ENCODE data around the gene PNMA8B. TPM values are rescaled to one million over a fixed set of nuclear protein-coding genes. Genes with fewer than 3 reads are reported as not detected.
A peak's percentile ranks its signal among the peaks of the same experiment; 100 is the strongest.

Gene PNMA8B
- total RNA-seq, 1 experiment from 2014 or later = not detected

DNA sequence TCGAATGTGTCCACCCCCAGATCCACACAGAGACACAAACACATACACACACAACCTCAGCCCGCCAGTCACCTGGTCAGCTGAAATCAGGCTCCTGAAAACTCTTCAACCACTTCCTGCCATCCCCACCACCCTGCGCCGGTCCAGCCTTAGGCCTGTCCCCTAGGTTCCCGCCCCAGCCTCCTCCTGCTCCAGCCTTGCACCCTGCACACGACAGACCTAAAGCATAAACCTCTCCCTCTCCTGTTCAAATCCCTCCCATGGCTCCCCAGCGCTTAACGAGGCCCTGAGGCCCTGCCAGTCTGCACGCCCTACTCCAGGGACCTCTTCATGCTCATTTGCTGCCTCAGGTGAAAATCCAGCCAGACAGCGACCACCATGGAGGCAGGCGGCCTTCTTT, 7.1 kb downstream of the PNMA8B start:
- H3K36me3 Mint-ChIP-seq (ENCODE audit: insufficient read depth, unreplicated experiment) = no peaks in the 10 kb centered on the region
- intact Hi-C loops (cut with micrococcal nuclease) = loop anchor here (1.0 kb wide), 1 partner anchor 86 kb away; no protein-coding TSS in a partner anchor
- H3K4me1 Mint-ChIP-seq (ENCODE audit: insufficient read depth, unreplicated experiment) = no peaks in the 10 kb centered on the region
- ChIA-PET POLR2A (interaction anchor here (0.5 kb wide), 1 partner anchor 208 kb away, joined by 3 read pairs; no protein-coding TSS in a partner anchor), CTCF (interaction anchor here (0.6 to 3.0 kb wide), 11 partner anchors 8 to 431 kb away, joined by 3 to 47 read pairs (median 4); no protein-coding TSS in a partner anchor)
- no peak overlapping the region for H3K27ac Mint-ChIP-seq (ENCODE audit: low read depth, unreplicated experiment)
- no peak for DNase-seq (ENCODE audit: unreplicated experiment)
- H3K4me3 Mint-ChIP-seq (ENCODE audit: unreplicated experiment) = no peak overlapping the region
- BruUV-seq (replicated peaks) = no TSS peak
- TF ChIP-seq, protein P1, sequence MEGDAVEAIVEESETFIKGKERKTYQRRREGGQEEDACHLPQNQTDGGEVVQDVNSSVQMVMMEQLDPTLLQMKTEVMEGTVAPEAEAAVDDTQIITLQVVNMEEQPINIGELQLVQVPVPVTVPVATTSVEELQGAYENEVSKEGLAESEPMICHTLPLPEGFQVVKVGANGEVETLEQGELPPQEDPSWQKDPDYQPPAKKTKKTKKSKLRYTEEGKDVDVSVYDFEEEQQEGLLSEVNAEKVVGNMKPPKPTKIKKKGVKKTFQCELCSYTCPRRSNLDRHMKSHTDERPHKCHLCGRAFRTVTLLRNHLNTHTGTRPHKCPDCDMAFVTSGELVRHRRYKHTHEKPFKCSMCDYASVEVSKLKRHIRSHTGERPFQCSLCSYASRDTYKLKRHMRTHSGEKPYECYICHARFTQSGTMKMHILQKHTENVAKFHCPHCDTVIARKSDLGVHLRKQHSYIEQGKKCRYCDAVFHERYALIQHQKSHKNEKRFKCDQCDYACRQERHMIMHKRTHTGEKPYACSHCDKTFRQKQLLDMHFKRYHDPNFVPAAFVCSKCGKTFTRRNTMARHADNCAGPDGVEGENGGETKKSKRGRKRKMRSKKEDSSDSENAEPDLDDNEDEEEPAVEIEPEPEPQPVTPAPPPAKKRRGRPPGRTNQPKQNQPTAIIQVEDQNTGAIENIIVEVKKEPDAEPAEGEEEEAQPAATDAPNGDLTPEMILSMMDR (IDR thresholded peaks at IDR 0.05; ENCODE audit: unreplicated experiment) = no peak
- H3K27me3 Mint-ChIP-seq (ENCODE audit: insufficient read depth, unreplicated experiment) = peaks cover 14% of the 10 kb centered on the region
- H3K9me3 Mint-ChIP-seq (ENCODE audit: unreplicated experiment) = no peaks in the 10 kb centered on the region

DNA sequence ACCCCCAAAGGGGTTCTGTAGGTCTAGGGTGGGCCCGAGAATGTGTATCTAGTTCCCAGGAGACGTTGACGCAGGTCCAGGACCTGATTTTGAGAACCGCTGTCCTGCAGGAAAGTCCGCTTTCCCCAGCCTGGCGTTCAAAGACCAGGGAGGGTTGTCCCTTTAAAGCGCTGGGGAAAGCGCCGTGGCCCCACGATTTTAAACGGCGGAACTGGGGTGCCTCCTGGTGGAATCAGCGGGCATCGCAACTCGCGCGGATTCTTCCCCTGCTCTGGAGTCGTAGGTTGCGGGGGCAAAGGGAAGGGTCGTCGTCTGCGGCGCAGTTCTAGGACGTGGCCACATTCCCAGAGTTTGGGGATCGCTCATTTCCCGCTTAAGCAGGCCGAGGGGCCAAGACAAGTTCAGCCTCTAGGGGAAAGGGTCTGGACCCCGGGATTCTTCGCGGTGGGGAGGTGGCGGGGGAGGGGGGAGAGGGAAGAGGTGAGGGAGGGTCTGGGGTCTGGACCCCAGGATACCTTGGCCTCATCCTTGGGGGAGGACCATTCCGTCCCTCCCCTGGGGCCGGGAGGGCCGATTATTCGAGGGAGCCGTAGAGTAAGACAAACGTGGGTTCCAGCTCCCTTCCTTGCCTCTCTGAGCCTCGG, 7.7 kb downstream of the PNMA8B start:
- H3K27me3 Mint-ChIP-seq (ENCODE audit: insufficient read depth, unreplicated experiment) = peaks cover 14% of the 10 kb centered on the region
- TF ChIP-seq, protein P1 (IDR thresholded peaks at IDR 0.05; ENCODE audit: unreplicated experiment) = peak; percentile 94
- H3K36me3 Mint-ChIP-seq (ENCODE audit: insufficient read depth, unreplicated experiment) = no peaks in the 10 kb centered on the region
- H3K4me3 Mint-ChIP-seq (ENCODE audit: unreplicated experiment) = no peak overlapping the region
- ChIA-PET POLR2A (interaction anchor here (0.5 to 1.3 kb wide), 3 partner anchors 14 to 208 kb away, joined by 3 to 7 read pairs (median 3); no protein-coding TSS in a partner anchor), CTCF (interaction anchor here (0.6 to 3.0 kb wide), 28 partner anchors 9 to 431 kb away, joined by 3 to 47 read pairs (median 4); partner anchors contain the start of gene GNG8)
- H3K9me3 Mint-ChIP-seq (ENCODE audit: unreplicated experiment) = no peaks in the 10 kb centered on the region
- BruUV-seq (replicated peaks) = no TSS peak
- no peak overlapping the region for H3K27ac Mint-ChIP-seq (ENCODE audit: low read depth, unreplicated experiment)
- intact Hi-C loops (cut with micrococcal nuclease) = loop anchor here (1.0 kb wide), 3 partner anchors 86 to 206 kb away; no protein-coding TSS in a partner anchor
- peak; percentile 74 for DNase-seq (ENCODE audit: unreplicated experiment)
- H3K4me1 Mint-ChIP-seq (ENCODE audit: insufficient read depth, unreplicated experiment) = no peaks in the 10 kb centered on the region

DNA sequence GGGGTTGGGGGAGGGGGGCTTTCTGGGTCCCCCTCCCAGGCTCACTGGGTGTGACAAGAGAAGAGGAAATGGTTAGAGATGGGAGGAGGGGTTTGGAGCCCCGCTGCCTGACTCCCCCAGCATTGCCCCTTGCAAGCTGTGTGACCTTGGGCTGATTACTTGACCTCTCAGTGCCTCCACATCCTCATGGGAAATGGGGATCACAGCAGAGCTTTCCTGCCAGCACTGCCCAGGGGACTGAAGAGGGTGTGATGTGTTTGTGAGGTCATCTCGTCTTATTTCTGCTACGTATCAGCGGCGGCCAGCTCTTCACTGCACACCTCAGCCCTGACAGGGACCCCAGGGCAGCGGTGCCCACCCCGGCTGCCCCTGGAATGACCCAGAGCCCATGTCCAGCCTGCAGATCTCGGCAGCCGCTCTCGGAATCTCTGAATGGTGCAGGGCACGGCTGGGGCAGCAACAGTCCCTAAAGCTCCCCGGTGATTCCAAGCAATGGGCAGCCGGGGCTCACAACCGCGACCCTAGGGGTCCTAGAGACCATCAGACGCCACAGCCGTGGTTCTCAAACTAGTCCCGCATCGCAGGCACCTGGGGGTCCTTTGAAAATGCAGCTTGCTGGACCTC, 8.4 kb downstream of the PNMA8B start:
- no peaks in the 10 kb centered on the region for H3K9me3 Mint-ChIP-seq (ENCODE audit: unreplicated experiment)
- no peak overlapping the region for H3K27ac Mint-ChIP-seq (ENCODE audit: low read depth, unreplicated experiment)
- DNase-seq (ENCODE audit: unreplicated experiment) = no peak
- no TSS peak for BruUV-seq (replicated peaks)
- CTCF ChIA-PET = interaction anchor here (0.5 to 3.0 kb wide), 33 partner anchors 12 to 631 kb away, joined by 3 to 47 read pairs (median 4); partner anchors contain the start of gene GNG8
- peaks cover 14% of the 10 kb centered on the region for H3K27me3 Mint-ChIP-seq (ENCODE audit: insufficient read depth, unreplicated experiment)
- intact Hi-C loops (cut with micrococcal nuclease) = loop anchor here (1.0 kb wide), 2 partner anchors 92 to 205 kb away; no protein-coding TSS in a partner anchor
- TF ChIP-seq, protein P1 (IDR thresholded peaks at IDR 0.05; ENCODE audit: unreplicated experiment) = no peak
- H3K4me1 Mint-ChIP-seq (ENCODE audit: insufficient read depth, unreplicated experiment) = peaks cover 4% of the 10 kb centered on the region
- POLR2A ChIA-PET = interaction anchor here (0.8 to 1.3 kb wide), 2 partner anchors 14 to 91 kb away, joined by 3 to 7 read pairs; no protein-coding TSS in a partner anchor
- H3K36me3 Mint-ChIP-seq (ENCODE audit: insufficient read depth, unreplicated experiment) = no peaks in the 10 kb centered on the region
- no peak overlapping the region for H3K4me3 Mint-ChIP-seq (ENCODE audit: unreplicated experiment)

DNA sequence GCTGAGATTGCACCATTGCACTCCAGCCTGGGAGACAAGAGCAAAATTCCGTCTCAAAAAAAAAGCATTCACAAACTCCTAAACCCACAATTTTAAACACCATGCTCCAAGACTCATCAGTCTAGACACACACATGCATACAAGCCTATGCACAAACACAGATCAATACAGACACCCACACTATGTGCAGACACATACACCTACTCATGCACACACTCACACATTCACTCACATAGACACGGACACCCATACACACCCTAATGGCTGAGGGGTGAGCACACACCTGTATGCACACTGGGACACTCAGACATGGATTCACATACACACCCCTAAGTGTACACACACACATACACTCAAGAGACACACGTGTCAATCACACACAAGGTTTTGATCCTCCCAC, 9.3 kb downstream of the PNMA8B start:
- peaks cover 11% of the 10 kb centered on the region for H3K27me3 Mint-ChIP-seq (ENCODE audit: insufficient read depth, unreplicated experiment)
- no peaks in the 10 kb centered on the region for H3K36me3 Mint-ChIP-seq (ENCODE audit: insufficient read depth, unreplicated experiment)
- no peaks in the 10 kb centered on the region for H3K9me3 Mint-ChIP-seq (ENCODE audit: unreplicated experiment)
- BruUV-seq (replicated peaks) = no TSS peak
- ChIA-PET POLR2A (interaction anchor here (1.7 kb wide), 1 partner anchor 90 kb away, joined by 3 read pairs; no protein-coding TSS in a partner anchor), CTCF (interaction anchor here (0.6 to 0.8 kb wide), 3 partner anchors 90 to 1276 kb away, joined by 3 to 4 read pairs (median 3); no protein-coding TSS in a partner anchor)
- intact Hi-C loops (cut with micrococcal nuclease) = no loop called here
- H3K4me1 Mint-ChIP-seq (ENCODE audit: insufficient read depth, unreplicated experiment) = peaks cover 9% of the 10 kb centered on the region
- no peak overlapping the region for H3K4me3 Mint-ChIP-seq (ENCODE audit: unreplicated experiment)
- TF ChIP-seq, protein P1 (IDR thresholded peaks at IDR 0.05; ENCODE audit: unreplicated experiment) = no peak
- no peak for DNase-seq (ENCODE audit: unreplicated experiment)
- no peak overlapping the region for H3K27ac Mint-ChIP-seq (ENCODE audit: low read depth, unreplicated experiment)
